COR-L47 (cell line): Measurements from ENCODE around the gene CDK2.
"Not testable (repeated sequence)": the region's sequence is repeated elsewhere in the genome, so short reads cannot be mapped to it uniquely, and the experiment has no call there.

ENCODE experiments used
- DNase-seq: peaks from one replicate; lab custom pipeline; 2025; lab: John Stamatoyannopoulos, UW

The CDK2 gene

DNA sequence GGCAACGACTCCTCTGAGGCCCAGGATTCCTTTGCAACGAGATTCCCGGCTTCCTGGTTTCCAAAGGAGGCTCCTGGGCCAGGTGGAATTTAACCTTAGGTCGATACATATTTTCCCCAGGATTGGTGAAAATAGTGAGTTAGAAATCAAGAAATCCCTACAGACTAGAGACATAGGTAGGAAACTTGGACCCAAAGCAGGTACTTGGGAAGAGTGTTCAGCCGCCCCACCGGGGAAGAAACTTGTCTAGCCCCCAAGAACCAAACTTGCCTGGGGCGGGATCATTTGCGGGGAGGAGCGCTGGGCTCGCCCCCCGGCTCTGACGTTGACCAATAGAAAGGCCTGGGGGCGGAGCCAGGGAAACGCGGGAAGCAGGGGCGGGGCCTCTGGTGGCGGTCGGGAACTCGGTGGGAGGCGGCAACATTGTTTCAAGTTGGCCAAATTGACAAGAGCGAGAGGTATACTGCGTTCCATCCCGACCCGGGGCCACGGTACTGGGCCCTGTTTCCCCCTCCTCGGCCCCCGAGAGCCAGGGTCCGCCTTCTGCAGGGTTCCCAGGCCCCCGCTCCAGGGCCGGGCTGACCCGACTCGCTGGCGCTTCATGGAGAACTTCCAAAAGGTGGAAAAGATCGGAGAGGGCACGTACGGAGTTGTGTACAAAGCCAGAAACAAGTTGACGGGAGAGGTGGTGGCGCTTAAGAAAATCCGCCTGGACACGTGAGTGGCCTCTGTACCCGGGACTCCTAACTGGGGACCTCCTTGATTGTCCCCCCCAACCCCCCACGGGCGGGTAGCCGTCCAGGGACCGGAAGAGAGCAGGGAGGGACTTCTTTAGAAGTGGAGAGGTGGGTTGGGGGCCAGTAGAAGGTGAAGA lies at the start of gene CDK2:
TSS of gene CDK2 (plus strand) at position 423 of the 874 bp plus-strand sequence. CDS start at position 602, 179 bp downstream.
- peak; percentile 76 for DNase-seq

DNA sequence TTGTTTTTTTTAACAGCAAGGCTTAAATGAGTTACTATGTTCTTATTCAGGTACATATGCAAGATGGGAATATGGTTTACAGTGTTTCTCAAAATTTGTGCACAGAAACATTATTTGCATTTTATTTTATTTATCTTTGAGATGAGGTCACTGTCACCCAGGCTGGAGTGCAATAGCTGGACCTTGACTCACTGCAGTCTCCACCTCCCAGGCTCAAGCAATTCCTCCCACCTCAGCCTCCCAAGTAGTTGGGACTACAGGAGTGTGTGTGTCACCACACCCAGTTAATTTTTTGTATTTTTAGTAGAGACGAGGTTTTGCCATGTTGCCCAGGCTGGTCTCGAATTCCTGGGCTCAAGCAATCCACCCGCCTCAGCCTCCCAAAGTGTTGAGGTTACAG lies 47.6 kb upstream of the CDK2 start:
- not testable (repeated sequence) for DNase-seq

DNA sequence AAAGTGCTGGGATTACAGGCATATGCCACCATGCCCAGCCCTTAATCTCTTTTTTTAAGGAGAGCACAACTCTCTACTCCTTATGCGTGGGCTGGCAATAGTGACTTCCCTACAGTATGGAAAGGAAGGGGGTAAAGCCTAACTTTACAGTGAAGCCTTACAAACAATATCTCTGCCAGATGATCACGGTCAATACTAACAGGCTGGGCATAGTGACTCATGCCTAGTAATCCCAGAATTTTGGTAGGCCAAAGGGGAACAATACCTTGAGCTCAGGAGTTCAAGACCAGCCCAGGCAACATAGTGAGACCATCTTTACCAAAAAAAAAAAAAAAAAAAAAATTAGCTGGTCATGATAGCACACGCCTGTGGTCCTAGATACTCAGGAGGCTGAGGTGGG lies 44.5 kb upstream of the CDK2 start:
- DNase-seq = no peak

DNA sequence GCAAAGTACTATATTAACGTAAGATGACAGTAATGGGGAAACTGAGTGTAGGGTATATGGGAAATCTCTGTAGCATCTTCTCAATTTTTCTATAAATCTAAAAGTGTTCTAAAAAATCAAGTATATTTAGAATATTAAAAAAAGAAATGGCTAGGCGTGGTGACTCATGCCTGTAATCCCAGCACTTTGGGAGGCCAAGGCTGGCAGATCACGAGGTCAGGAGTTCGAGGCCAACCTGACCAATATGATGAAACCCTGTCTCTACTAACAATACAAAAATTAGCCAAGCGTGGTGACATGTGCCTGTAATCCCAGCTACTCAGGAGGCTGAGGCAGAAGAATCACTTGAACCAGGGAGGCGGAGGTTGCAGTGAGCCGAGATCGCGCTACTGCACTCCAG lies 43.0 kb upstream of the CDK2 start:
- not testable (repeated sequence) for DNase-seq

DNA sequence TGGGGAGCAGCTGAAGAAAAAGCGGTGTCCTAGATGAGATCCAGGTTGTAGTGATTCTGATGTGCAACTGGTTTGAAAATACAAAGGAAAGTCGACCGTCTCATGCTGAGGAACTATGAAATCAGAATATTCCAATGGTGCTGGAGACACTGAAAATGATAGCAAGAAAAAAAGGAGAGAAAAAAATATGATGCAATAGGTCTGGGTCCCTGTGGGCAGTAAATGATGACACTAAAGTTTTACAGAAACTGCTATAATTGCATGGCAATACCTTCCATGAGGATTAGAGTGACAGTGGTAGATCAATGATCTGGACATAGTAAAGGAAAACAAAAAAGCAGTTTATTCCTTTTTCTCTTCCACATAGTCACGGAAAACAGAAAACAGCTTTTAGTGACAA lies 41.3 kb upstream of the CDK2 start:
- DNase-seq = no peak

DNA sequence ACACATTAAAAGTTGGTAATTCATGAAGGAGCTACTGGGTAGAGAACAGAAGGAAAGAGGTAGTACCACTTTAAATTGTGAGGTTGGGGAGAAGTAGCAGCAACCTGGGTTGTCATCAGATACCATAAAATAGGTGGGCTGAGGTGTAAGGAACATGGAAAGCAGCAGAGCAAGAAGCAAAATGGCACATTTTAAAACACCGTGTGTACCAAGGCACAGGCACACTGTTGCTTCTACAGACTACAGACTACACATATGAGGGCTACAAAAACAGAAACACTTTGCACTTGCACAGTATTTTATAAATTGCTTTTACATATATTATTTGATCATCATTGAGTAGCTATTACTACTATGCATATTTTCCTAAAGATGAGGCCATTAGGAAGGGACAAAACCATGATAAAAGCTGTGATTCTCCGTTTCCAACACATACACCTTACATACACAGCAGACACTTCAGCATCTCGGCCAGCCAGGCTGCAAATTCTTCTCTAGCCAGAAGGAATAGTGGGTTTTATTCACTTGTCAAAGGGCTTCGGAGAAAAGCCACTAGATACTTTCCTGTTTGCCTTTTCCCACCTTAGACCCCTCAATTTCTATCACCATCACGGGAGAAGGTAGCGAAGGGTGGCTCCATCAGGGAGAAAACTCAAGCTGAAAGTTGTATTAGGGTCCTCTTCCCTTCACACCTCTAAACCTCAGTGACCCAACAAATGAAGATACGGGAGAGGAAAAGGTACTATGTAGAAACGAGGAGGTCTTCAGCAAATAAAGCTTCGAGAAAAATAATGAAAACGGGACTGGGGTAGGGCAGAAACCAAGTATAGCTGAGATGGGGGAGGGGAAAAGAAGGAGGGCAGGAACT lies 40.5 kb upstream of the CDK2 start:
- no peak for DNase-seq

DNA sequence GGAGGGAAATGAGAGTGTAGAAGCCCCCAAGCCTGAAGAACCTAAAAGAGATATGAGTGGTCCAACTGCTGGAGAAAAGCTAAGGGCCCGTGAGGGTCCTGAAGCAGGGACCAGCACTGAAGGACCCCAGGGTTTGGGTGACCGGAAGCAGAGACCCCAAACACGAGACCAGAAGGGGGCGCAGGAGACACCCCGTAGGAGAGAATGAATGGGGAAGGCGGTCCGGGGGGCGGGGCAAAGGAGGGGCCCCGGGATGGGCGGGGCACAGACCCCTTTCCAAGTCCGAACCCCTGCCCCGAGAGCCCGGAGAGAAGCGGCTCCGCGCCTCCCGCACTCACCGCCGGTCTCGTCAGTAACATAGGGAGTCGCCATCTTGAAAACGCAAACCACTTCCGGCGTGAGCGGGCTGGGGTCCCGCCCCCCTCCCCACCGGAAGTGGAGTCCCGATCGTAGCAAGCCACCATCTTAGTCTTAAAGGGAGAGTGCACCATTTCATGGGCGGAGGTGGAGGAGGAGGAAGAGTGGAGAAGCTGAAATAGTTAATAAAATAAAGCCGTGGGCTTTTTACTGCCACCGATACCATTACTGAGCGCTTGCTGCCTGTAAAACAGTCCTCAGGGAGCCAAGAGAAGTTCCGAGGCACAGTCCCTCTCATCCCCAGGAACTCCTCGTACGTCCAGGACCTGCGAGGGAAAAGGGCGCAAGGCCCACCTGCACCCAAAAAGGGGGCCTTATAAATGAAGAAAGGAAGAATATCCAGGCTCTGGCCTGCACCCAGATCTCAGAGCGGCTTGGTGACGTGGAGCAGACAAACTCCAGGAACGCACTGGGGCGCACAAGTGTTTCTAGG lies 39.7 kb upstream of the CDK2 start:
- peak; percentile 83 for DNase-seq

DNA sequence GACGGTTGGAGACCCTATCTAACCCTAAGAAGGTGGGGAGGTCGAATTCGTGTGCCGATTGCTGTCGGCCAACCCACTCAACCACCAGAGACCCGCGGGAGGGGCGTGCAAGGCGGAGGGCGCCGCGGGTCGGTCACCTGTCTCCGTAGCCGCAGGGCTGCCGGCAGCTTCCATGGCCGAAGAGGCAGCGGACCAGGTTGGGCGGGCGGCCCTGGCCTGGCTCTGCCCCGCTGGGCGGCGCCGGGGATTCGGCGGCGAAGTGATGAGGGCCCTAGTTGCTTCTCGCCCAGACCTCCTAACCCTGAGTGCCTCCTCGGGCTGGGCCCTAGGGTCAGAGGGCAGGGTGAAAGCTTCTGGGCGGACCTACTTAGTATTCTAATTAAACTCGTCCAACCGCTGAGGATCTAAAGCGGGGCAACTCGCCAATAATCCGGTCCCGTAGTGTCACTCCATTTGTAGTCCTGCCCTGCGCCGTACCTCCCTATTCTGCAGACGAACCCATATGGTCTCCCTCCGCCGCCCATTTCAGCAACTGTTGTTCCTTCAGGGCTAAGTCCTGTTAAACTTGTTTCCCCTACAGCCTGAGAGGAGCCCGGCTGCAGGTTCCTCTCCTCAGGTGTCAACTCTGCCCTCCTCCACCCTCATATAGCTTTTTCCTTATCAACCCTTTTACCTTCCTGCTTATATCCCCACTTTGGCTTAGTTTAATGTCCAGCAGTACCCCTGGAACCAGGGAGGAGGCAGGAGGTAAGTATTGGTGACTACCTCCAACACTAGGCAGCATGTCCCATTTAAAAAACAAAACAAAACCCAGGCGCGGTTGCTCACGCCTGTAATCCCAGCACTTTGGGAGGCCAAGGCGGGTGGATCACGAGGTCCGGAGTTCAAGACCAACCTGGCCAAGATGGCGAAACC lies 38.8 kb upstream of the CDK2 start, which contains the start of gene PYM1:
TSS of gene PYM1 (minus strand) at position 307 of the 915 bp plus-strand sequence. CDS start at position 174, 133 bp downstream.
- peak; percentile 38 for DNase-seq

DNA sequence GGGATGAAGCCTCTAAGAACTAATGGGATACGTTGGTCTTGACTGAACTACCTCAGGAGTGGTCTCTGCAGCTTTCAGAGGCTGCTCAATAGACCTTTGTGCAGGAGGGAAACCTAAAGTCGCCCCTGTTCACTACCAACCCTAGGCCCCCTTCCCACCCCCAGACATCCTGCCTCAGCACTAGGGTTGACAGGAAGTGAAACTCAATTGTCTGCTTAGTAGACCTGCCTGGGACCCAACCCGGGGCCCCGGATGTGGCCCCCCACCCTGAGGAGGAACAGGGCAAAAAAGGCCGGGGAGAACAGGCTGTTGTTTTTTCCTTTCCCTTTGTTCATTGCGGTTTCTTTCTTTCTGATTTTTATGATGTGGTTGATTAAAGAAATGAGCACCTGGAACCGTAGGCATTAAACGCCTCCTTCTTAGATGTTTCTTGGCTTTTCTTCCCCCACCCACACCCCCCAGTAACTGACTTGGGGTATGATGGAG lies 37.3 kb upstream of the CDK2 start:
- DNase-seq = no peak

DNA sequence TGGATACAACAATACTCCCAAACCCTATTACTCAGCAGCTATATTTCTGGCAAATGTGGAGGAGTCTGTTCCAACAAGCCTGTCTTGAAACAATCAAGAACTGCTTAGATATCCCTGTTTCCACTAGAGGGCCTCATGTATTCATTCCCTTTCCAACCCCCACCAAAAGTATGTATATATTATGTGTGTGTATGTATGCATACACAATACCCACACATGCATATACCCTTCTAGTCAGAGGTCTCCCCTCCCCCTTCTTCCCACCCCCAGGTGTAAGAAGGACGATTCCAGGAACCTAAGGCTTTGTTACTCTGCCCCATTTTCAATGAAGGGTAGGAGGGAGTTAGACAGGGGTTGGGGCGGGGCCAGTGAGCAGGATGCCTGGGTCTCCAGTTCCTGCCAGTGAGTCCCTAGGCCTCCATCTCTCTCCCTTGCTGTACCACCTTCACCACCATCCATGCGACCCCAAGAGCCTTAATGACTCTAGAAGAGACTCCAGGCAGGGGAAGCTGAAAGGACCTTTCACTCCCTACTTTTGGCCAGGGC lies 35.8 kb upstream of the CDK2 start, which contains the start of gene DGKA:
TSS of gene DGKA (plus strand) at position 392 of the 546 bp plus-strand sequence. CDS start 5,342 bp downstream, outside the sequence.
- DNase-seq = peak; percentile 43

DNA sequence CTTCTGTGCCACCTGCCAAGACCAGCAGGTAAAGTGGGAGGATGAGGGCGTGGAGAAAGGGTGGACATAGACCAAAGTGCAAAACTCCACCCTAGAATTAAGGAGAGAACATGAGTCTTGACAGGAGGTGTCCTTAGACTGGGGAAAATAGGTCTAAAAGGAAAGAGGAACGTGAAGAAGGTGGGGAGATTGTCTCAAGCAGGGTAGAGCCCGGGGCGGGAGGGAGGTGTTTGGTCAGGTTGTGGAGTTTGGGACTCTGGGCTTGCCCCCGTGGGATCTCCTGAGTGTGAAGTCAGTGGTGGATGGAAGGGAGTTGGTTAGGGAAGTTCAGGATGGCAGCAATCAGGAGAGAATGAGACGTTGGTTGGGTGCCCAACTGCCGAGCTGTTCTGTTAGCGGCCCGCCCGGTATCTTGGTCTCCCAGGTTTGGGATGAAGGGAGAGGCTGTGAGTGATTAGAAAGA lies 35.3 kb upstream of the CDK2 start:
- DNase-seq = no peak

DNA sequence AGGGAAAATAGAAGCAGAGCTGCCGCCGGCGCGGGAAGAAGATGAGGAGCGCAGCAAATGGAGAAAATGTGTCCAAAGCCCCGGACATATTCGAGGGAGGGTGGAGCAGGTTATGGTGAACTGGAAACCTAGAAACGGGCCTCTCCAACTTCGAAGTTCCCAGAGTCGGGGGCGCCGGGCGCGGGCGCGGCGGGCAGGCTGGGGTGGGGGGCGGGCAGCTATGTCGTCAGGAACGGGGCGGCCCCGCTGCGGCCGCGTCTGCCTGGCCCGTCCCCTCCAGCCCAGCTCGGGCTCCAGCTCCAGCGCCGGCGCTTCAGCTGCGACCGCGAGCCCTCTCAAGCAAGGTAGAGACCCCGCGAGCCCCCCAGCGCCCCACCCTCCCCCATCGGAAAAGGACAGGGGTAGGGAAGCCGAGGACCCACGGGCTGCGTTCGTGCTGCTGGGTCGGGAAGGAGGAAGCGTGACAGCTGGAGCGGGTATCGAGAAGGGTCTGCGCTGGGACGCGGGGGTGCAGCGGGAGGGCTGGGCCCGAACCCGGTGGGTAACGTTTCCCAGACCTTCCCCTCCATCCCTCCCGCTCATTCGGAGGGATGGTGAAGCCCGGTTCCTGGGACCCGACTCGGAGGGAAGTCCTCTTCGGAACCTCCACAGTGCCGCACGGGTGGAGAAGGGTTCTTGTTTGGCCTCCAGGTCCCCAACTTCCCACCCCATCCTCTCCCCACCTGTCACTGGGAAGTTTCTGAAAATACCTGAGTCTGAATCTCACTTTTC lies 34.7 kb upstream of the CDK2 start:
- DNase-seq = no peak

DNA sequence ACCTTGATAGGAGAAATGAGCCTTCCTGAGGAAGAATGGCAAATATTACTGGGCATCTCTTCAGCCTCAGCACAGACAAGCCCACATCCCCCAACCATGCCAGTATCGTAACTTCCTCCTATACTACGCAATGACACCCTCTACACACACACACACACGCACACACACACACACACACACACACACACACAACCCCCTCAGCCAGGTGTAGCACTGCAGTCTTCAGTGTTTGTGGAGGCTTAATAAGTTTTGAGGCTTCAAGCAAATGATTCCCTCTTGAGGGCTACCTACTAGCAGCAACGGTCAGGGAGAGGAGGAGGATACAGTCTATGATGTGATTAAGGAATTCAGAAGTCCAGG lies 34.1 kb upstream of the CDK2 start:
- no peak for DNase-seq

DNA sequence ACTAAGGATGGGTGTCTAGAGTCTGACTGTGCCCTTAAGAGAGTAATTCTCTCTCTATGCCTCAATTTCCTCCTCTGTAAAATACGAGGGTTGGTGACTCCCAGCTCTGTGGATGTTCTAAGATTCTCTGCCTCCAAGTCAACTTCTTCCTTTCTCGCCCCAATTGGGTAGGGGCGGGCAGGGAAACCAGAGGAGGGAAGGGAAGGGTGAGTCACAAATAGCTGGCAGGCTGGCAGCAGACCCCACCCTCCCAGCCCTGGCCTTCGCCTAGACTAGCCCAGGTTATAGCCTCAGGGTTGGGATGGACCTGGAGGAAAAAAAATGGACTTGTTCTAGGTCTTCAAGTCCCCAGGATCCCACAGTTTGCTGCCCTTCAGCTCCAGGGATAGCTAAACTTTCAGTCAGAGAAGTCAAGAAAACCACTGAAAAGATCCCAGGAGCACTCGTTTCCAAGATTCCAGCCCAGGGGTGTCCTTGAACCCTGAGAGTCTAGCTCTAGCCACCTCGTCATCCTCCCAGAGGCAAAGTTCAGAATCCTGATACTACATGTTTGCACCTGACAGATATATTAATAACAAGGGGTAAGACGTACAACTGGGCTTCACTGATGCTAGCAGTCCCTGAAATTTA lies 33.3 kb upstream of the CDK2 start:
- no peak for DNase-seq

DNA sequence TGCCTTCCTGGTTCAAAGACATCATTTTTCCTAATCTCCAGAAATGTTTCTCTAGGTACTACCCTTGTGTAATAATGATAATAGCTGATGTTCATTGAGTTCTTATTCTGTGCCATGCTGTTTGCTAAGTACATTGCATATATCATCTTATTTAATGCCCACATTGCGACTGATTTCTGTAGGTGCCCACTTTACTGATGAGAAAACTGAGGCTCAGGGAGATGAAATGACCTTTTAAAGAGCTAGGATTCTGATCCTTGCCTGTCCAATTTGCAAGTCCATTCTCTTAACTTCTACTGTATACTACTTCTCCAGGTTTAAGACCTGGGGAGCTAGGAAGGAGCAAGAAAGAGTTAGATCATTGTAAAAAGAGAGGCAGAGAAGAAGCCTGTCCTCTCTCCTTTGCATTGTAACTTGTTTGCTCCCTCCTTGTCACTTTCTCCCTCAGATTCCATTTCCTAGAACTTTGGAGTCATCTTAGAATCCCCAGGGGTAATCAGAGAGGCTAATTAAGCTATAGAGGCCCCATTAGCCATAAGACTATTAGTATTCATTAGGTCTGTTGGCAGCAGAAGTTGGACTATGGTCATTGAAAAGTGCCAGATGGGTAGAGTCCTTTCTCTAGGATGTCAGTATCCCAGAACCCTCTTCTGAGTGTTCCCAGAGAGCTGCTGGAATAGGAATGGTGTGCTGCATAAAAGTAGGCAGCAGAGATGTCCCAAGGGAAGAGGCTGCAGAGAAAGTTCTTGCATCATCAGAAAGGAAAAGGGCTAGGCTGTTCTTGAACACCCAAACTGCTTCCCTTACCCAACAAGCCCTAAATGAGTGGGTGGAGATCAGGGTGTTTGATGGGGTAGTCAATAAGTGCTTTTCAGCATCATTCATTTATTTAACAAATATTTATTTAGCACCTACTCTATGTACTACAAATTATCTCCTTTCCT lies 32.6 kb upstream of the CDK2 start:
- DNase-seq = no peak

DNA sequence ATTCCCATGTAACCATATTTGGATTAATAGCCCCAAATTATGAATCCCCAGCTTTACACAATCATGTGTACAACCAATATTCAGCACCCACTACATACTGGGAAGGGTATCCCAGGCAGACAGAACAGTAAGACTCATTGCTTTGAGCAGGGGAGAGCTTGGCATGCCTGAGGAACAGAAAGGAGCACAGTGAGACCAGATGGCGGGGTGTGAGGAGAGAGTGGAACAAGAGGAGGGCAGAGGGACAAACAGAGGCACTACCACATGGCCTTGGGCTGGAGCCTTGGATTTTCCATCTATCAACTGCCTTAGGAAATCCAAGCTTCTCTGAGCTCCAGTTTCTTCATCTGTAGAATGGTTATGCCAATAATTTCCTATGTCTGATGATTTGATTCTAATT lies 31.9 kb upstream of the CDK2 start:
- no peak for DNase-seq

DNA sequence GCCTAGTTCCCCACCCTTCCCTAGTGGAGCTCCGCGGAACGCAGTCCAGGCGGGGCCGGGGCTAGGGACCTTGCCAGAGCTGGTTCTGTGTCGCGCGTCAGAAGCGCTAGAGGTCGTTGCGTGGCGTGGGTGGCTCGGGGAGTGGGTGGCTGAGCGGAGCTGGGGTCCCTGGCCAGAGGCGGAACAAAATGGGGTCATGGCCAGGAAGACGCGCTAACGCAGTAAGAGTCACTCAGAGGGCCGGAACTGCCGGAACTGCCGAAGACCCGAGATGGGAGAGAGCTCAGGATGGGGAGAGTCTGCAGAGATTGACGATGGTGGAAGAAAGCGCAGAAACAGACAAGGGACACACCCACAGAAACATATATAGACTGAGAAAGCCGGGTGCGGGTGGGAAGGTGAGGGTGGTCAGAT lies 30.9 kb upstream of the CDK2 start:
- DNase-seq = no peak

DNA sequence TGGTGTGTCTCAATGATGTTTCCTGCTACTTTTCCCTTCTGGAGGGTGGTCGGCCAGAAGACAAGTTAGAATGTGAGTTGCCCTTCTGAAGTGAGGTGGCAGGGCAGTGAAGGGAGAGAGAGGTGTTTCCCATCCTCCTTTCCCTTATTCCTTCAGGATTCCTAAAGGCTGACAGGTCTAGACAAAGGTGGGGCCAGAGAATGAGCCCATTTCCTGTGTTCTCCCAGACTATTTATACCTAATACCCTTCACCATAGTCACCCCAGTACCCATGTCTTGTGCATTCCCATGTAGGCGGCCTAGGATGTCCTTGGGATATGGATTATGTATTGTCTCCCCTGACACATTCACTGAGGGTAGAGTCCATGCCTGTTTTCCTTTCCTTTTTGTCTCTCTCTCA lies 28.6 kb upstream of the CDK2 start:
- no peak for DNase-seq
